AG09319 (cell line): ENCODE measurements around the gene AGK.

Source experiments
- DNase-seq: peaks from one replicate; pipeline ENCODE4 v3.0.0-alpha.2; 2010; ENCODE audit warnings: low read depth; ENCODE audit errors: extremely low read depth
- TF ChIP-seq, protein P1 (sequence below): IDR thresholded peaks from 2 replicates; pipeline ENCODE4 v1.5.1; 2011; ENCODE audit warnings: low read depth, mild to moderate bottlenecking, inconsistent platforms, low read length, moderate library complexity

AGK gene

DNA sequence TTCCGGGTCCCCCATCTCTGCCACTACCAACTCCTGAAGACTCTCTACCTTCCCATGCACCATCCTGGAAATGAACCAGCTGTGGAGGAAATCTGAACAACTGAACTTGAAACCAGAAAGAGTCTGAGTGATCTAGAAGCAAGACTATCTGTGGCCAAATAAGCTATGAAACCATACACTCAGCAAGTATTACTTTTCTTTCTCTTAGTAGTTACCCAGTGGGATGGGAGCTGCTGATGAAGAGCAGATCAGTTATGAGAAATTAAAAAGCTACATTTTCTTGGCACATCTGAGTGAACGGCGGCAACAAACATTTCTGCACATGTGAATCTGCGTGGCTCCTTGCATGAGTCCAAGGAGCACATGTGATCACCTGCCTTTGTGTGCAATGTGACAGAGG is 31.6 kb upstream of the AGK start:
- no peak for DNase-seq
- TF ChIP-seq, protein P1, sequence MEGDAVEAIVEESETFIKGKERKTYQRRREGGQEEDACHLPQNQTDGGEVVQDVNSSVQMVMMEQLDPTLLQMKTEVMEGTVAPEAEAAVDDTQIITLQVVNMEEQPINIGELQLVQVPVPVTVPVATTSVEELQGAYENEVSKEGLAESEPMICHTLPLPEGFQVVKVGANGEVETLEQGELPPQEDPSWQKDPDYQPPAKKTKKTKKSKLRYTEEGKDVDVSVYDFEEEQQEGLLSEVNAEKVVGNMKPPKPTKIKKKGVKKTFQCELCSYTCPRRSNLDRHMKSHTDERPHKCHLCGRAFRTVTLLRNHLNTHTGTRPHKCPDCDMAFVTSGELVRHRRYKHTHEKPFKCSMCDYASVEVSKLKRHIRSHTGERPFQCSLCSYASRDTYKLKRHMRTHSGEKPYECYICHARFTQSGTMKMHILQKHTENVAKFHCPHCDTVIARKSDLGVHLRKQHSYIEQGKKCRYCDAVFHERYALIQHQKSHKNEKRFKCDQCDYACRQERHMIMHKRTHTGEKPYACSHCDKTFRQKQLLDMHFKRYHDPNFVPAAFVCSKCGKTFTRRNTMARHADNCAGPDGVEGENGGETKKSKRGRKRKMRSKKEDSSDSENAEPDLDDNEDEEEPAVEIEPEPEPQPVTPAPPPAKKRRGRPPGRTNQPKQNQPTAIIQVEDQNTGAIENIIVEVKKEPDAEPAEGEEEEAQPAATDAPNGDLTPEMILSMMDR = no peak

DNA sequence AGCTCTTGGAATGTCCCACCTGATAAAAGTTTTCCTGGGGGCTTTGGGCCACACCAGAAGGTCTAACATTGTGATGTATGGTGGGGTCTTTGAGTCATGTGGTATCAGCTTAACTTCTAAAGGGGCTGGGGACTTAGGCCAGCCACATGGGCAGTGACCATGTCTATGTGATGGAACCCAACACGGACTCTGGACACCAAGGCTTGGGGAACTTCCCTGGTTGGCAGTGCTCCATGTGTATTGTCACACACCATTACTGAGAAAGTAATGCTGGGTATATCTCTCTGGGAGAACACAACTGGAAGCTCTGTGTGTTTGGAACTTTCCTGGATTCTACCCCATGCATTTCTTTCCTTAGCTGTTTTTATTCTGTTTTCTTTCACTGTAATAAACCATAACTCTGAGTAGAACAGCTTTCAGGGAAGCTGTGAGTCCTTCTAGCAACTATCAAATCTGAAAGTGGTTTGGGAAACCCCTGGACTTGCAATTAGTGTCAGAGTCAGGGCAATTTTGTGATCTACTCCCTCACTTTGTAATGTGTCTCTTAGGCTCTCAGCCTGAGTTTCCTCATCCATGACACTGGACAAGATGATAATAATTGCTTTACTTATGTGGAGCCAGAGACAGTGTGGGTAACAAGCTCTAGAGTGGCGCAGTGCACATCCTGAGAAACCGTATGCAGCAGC is 28.4 kb upstream of the AGK start:
- TF ChIP-seq, protein P1 = no peak

DNA sequence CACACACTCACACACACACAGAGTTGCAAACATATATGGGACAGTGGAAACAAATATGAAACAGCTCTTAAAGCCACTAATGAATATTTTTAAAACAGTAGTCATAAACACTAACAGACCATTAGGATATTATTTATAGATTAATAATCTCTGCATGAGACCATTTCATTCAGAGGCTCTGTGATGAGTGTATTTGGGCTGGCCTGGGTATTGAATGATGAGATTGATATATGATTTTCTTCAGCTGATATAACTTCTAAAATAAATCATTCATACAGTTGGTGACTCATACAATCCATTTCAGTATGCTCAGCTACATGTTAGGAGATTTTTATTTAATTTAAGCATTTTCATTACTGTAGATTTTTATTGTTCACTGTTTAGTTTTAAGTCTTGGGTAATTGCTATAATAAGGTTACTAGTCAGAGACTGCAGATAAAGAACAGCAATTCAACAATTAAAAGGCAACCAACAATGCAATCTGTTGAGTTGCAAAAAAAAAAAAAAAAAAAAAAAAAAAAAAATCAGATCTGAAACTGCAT is 25.2 kb upstream of the AGK start:
- no peak for DNase-seq
- TF ChIP-seq, protein P1 = no peak

More for the DNA sequence above, 28.4 kb upstream of the AGK start:
- no peak for DNase-seq

DNA sequence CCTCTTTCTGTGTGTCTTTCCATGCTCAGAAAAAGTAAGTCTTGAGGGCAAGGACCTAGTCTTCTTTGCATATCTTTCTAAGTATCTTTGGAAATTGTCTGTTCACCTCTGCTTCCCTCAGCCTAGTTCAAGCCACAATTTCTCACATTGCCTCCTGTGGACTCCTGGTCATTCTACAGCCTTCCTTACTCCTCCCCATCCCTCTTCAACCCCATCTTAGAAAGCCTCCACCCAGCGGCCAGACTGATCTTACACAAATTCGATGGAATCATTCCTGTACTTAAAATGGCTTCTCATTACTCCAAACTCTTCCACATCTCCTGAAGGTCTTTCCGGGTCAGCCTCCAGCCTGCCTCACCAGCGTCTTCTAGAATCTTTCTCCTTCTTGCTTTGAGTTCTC is 24.1 kb upstream of the AGK start:
- TF ChIP-seq, protein P1 = no peak
- DNase-seq = no peak

DNA sequence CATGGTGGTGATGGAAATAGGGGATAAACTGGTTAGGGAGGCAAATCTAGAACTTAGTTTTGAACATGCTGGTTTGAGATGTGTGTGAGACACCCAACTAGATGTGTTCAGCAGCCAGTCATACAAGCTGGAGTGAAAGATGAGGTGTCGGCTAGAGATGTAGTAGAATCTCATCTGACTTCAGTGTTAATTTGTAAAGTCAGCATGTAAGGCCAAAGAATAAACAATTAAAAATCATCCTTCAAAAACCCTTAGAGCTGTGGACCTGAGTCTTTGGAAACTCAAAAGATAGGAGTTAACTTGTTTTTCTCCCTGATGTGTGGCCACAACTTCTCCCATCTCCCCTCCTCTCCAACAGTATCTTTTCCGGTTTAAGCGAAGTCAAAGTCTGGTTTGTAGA is 22.8 kb upstream of the AGK start:
- TF ChIP-seq, protein P1 = no peak
- DNase-seq = no peak

DNA sequence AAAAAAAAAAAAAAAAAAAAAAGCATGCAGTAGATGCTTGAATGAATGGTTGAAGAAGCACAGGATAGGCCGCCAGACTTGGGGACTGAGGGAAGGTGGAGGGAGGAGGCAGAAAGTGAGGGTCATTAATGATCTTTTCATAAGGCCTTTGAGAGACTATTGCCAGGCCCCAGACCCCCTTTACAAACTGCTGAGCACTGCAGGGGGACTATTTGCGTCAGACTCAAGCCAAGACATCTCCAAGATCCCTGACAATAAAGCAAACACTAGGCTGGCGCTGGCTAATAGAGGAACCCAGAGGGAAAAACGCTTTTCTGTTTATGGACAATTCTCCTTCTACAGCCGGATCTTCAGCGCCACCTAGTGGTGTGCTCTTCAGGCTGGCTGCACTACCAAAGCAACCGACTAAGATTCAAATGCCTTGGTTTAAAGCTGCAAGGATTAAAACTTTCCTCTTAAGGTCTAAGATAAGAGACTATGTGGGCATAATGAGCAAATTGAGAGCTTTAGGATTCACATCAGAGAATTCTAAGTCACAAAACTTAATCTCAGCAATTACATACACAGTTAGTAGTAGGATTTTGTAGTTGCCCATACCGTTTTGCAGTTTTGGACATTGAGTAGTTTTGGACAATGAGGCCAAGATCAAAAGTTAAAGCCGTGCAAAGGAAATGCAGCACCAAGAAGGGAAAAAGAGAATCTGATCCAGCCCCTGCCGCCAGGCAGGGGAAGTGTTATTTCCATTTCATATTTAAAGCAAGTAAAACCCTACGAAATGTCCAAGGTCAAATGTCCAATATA is 17.9 kb upstream of the AGK start:
- TF ChIP-seq, protein P1 = peak; percentile 100
- DNase-seq = peak; percentile 43
